H1 (cell line): Measurements from ENCODE around the gene PLPPR3. TPM values are rescaled to one million over a fixed set of nuclear protein-coding genes. Genes with fewer than 3 reads are reported as not detected.

Source experiments
- CTCF ChIA-PET: fragments of 300-600 bp; sonication (Branson Sonifier 250); formaldehyde crosslinking; loops from one replicate; lab custom pipeline; 2021; ENCODE audit not compliant: partially characterized antibody; lab: Charles Lee
- POLR2A ChIA-PET: fragments of 300-600 bp; sonication (Branson Sonifier 250); formaldehyde crosslinking; loops from one replicate; lab custom pipeline; 2021; ENCODE audit warnings: inconsistent platforms; ENCODE audit not compliant: partially characterized antibody; lab: Charles Lee
- DNase-seq, 2 experiments: peaks; one replicate each; pipeline versions ENCODE4 v3.0.0 to v3.0.0-alpha.2; 2010 to 2022; ENCODE audit warnings: low spot score in 2 of 2, low read depth in 1 of 2, mixed read lengths in 1 of 2
- FAIRE-seq: peaks from 2 replicates; lab custom pipeline; 2011; peaks lifted over from hg19 to GRCh38; lab: Jason Lieb, UNC
- H2AFZ ChIP-seq: 2 replicates; pipeline ENCODE4 v1.8.1; 2012; ENCODE audit warnings: low read length, inconsistent platforms
- H2AK5ac ChIP-seq: 2 replicates; pipeline ENCODE4 v1.6.1; 2013; ENCODE audit warnings: low read depth, low read length
- H2BK120ac ChIP-seq: replicated peaks from 2 replicates; pipeline ENCODE3; 2013; ENCODE audit warnings: low read depth, low read length, inconsistent platforms
- H2BK12ac ChIP-seq: 2 replicates; pipeline ENCODE4 v1.6.1; 2013; ENCODE audit warnings: low read depth, low read length
- H2BK15ac ChIP-seq: 2 replicates; pipeline ENCODE4 v1.6.1; 2013; ENCODE audit warnings: low read length
- H2BK20ac ChIP-seq: 2 replicates; pipeline ENCODE4 v1.6.1; 2013; ENCODE audit warnings: low read length
- H2BK5ac ChIP-seq: 2 replicates; pipeline ENCODE4 v1.6.1; 2013; ENCODE audit warnings: low read depth, low read length
- H3K14ac ChIP-seq: 2 replicates; pipeline ENCODE4 v1.6.1; 2013; ENCODE audit warnings: inconsistent platforms; ENCODE audit not compliant: insufficient read length
- H3K18ac ChIP-seq: 2 replicates; pipeline ENCODE4 v1.6.1; 2013; ENCODE audit warnings: low read length; ENCODE audit errors: extremely low read depth
- H3K23ac ChIP-seq: 2 replicates; pipeline ENCODE4 v1.6.1; 2013; ENCODE audit warnings: inconsistent platforms; ENCODE audit not compliant: insufficient read length
- H3K23me2 ChIP-seq: 2 replicates; pipeline ENCODE4 v1.6.1; 2013; ENCODE audit warnings: low read depth, low read length
- H3K27ac ChIP-seq: 2 replicates; pipeline ENCODE4 v1.6.1; 2011; ENCODE audit warnings: low read depth, low read length, inconsistent platforms
- H3K27me3 ChIP-seq, 4 experiments: replicated peaks in 1 of 4; 1 replicate in 1 of 4; 2 replicates in 3 of 4; pipeline versions ENCODE4 v1.6.1 to v1.8.1; 2011 to 2013; ENCODE audit warnings: low read length in 3 of 4, mild to moderate bottlenecking in 3 of 4, inconsistent platforms in 2 of 4, mixed read lengths in 2 of 4, moderate library complexity in 1 of 4; ENCODE audit not compliant: control insufficient read depth in 3 of 4, insufficient read depth in 3 of 4; ENCODE audit errors: extremely low read depth in 1 of 4
- H3K36me3 ChIP-seq, 4 experiments: 2 replicates each; pipeline versions ENCODE4 v1.6.1 to v1.8.1; 2011 to 2013; ENCODE audit warnings: mild to moderate bottlenecking in 4 of 4, low read length in 3 of 4, moderate library complexity in 2 of 4, control low read depth in 1 of 4, inconsistent platforms in 1 of 4; ENCODE audit not compliant: insufficient read depth in 4 of 4, control insufficient read depth in 2 of 4
- H3K4ac ChIP-seq: replicated peaks from 2 replicates; pipeline ENCODE3; 2013; ENCODE audit warnings: low read length, low read depth, mixed read lengths, inconsistent platforms; ENCODE audit not compliant: insufficient read length
- H3K4me1 ChIP-seq, 4 experiments: replicated peaks in 1 of 4; 1 replicate in 1 of 4; 2 replicates in 3 of 4; pipeline versions ENCODE4 v1.6.1 to v1.8.1; 2011 to 2013; ENCODE audit warnings: low read length in 3 of 4, inconsistent platforms in 2 of 4, mixed read lengths in 1 of 4; ENCODE audit not compliant: insufficient read depth in 4 of 4, control insufficient read depth in 3 of 4
- H3K4me2 ChIP-seq, 2 experiments: 2 replicates each; pipeline versions ENCODE4 v1.6.1 to v1.8.1; 2011 to 2013; ENCODE audit warnings: low read depth in 2 of 2, low read length in 2 of 2, control low read depth in 1 of 2, inconsistent platforms in 1 of 2, mild to moderate bottlenecking in 1 of 2; ENCODE audit not compliant: insufficient read depth in 1 of 2
- H3K4me3 ChIP-seq, 4 experiments: fragments of 200-600, 300-600 bp in 1 of 4; sonication (generic), shearing (Covaris generic), sonication (Bioruptor Twin) in 1 of 4; 2 replicates each; pipeline versions ENCODE4 v1.5.1 to v1.8.1; 2011 to 2016; ENCODE audit warnings: low read length in 4 of 4, low read depth in 3 of 4, control low read depth in 2 of 4, inconsistent platforms in 2 of 4, mild to moderate bottlenecking in 2 of 4, mixed read lengths in 1 of 4, moderate library complexity in 1 of 4; ENCODE audit not compliant: insufficient read depth in 2 of 4; ENCODE audit errors: extremely low read depth in 1 of 4
- H3K56ac ChIP-seq: replicated peaks from 2 replicates; pipeline ENCODE3; 2013; ENCODE audit warnings: low read depth, mild to moderate bottlenecking, mixed read lengths, low read length, inconsistent platforms; ENCODE audit not compliant: insufficient read length
- H3K79me1 ChIP-seq: 2 replicates; pipeline ENCODE4 v1.6.1; 2013; ENCODE audit warnings: low read depth, low read length, control low read depth
- H3K79me2 ChIP-seq, 2 experiments: 2 replicates each; pipeline versions ENCODE4 v1.6.1 to v1.8.1; 2012 to 2013; ENCODE audit warnings: low read length in 2 of 2, mild to moderate bottlenecking in 2 of 2, inconsistent platforms in 1 of 2; ENCODE audit not compliant: insufficient read depth in 2 of 2, control insufficient read depth in 1 of 2
- H3K9ac ChIP-seq, 4 experiments: replicated peaks in 1 of 4; 1 replicate in 1 of 4; 2 replicates in 3 of 4; pipeline versions ENCODE4 v1.6.1 to v1.8.1; 2011 to 2013; ENCODE audit warnings: low read depth in 3 of 4, low read length in 3 of 4, control low read depth in 2 of 4, mild to moderate bottlenecking in 2 of 4, moderate library complexity in 2 of 4, inconsistent platforms in 1 of 4; ENCODE audit errors: extremely low read depth in 1 of 4
- H3K9me3 ChIP-seq, 2 experiments: 2 replicates each; pipeline versions ENCODE4 v1.6.1 to v1.8.1; 2012 to 2013; ENCODE audit warnings: mild to moderate bottlenecking in 2 of 2, moderate library complexity in 2 of 2, control low read depth in 1 of 2, inconsistent platforms in 1 of 2, low read depth in 1 of 2, low read length in 1 of 2, mixed read lengths in 1 of 2; ENCODE audit not compliant: insufficient read depth in 2 of 2
- H4K20me1 ChIP-seq, 2 experiments: replicated peaks in 1 of 2; 2 replicates each; pipeline versions ENCODE3 to v1.8.1; 2011 to 2013; ENCODE audit warnings: inconsistent platforms in 2 of 2, low read length in 2 of 2, mild to moderate bottlenecking in 1 of 2; ENCODE audit not compliant: insufficient read depth in 2 of 2, control insufficient read depth in 1 of 2
- H4K5ac ChIP-seq: 2 replicates; pipeline ENCODE4 v1.6.1; 2013; ENCODE audit warnings: low read length, low read depth, mixed read lengths, inconsistent platforms; ENCODE audit not compliant: insufficient read length
- H4K8ac ChIP-seq: 2 replicates; pipeline ENCODE4 v1.8.0; 2013; ENCODE audit warnings: mild to moderate bottlenecking, moderate library complexity, low read length, inconsistent platforms; ENCODE audit not compliant: insufficient read depth; ENCODE audit errors: extremely low read depth
- H4K91ac ChIP-seq: replicated peaks from 2 replicates; pipeline ENCODE3; 2013; ENCODE audit warnings: low read length, mixed read lengths, inconsistent platforms; ENCODE audit not compliant: insufficient read length
- CTBP2 ChIP-seq: IDR thresholded peaks from 2 replicates; pipeline ENCODE4 v1.7.0; 2011; ENCODE audit warnings: borderline replicate concordance, mild to moderate bottlenecking, moderate library complexity, mixed read lengths, low read length; ENCODE audit not compliant: insufficient read depth, insufficient read length
- CTCF ChIP-seq, 3 experiments: IDR thresholded peaks; 1 replicate in 2 of 3; 2 replicates in 1 of 3; pipeline versions ENCODE4 v1.5.1 to v1.6.1; 2011; ENCODE audit warnings: low read length in 3 of 3, mild to moderate bottlenecking in 3 of 3, inconsistent platforms in 2 of 3, low read depth in 1 of 3, moderate library complexity in 1 of 3; ENCODE audit not compliant: insufficient read depth in 1 of 3; ENCODE audit errors: control extremely low read depth in 1 of 3
- FOSL1 ChIP-seq: IDR thresholded peaks from 2 replicates; pipeline ENCODE4 v1.6.1; 2011; ENCODE audit warnings: mild to moderate bottlenecking, low read depth, low read length, moderate library complexity; ENCODE audit not compliant: insufficient read depth
- HDAC2 ChIP-seq, 2 experiments: fragments of 300-600 bp in 1 of 2; sonication (generic) in 1 of 2; IDR thresholded peaks; 2 replicates each; pipeline ENCODE4 v1.6.1; 2011 to 2012; ENCODE audit warnings: low read depth in 2 of 2, low read length in 2 of 2, mild to moderate bottlenecking in 2 of 2, moderate library complexity in 2 of 2, borderline replicate concordance in 1 of 2, inconsistent platforms in 1 of 2
- KDM5A ChIP-seq: fragments of 200-600 bp; IDR thresholded peaks from 2 replicates; pipeline ENCODE4 v1.7.1; 2012; ENCODE audit warnings: mild to moderate bottlenecking, low read length, inconsistent platforms, mixed read lengths
- NANOG ChIP-seq: IDR thresholded peaks from 2 replicates; pipeline ENCODE4 v1.6.1; 2011; ENCODE audit warnings: low read length, low read depth, mild to moderate bottlenecking, inconsistent platforms; ENCODE audit not compliant: insufficient read depth, poor library complexity, severe bottlenecking
- RXRA ChIP-seq: IDR thresholded peaks from 2 replicates; pipeline ENCODE4 v1.6.1; 2011; ENCODE audit warnings: low read depth, mild to moderate bottlenecking, low read length, moderate library complexity; ENCODE audit not compliant: insufficient read depth
- TAF1 ChIP-seq: IDR thresholded peaks from 2 replicates; pipeline ENCODE4 v1.6.1; 2011; ENCODE audit warnings: mild to moderate bottlenecking, low read depth, low read length
- USF2 ChIP-seq: IDR thresholded peaks from 2 replicates; pipeline ENCODE4 v1.6.1; 2011; ENCODE audit warnings: low read length, improper control_type of control experiment
- WGBS, 2 experiments: shearing (Covaris generic) in 1 of 2; methylation state at CpG; one replicate each; pipeline versions ENCODE4 v1.1.6 to v1.1.7; 2013 to 2015; ENCODE audit warnings: low lambda C conversion rate in 2 of 2, mixed read lengths in 2 of 2, inconsistent platforms in 1 of 2, low coverage in 1 of 2, missing lambda C conversion rate in 1 of 2; ENCODE audit not compliant: insufficient replicate concordance in 2 of 2, insufficient coverage in 1 of 2, insufficient read length in 1 of 2; ENCODE audit errors: extremely low coverage in 1 of 2, missing lambda C conversion rate in 1 of 2; 5-methylcytosine and 5-hydroxymethylcytosine counted together
- polyA plus RNA-seq, 7 experiments: library from polyadenylated mRNA; depleted of rRNA in 3 of 7; stranded (reverse) in 5 of 7; unstranded in 2 of 7; fragments of >200 nt in 5 of 7; fragments of 200-250 nt in 2 of 7; gene quantifications; 1 replicate in 5 of 7; 2 replicates in 1 of 7; 4 replicates in 1 of 7; pipeline versions ENCODE4 v1.2.1 to v1.2.3, GENCODE V29; 2011 to 2013; ENCODE audit warnings: missing spikeins in 2 of 7, mixed read lengths in 2 of 7
- total RNA-seq: library from RNA; stranded (reverse); fragmentation: NEBNext Ultra II Directional; extraction: Animal tissue kit (Norgen Biotek cat#: 25700); gene quantifications from 2 replicates; pipeline ENCODE4 v1.2.1, GENCODE V29; 2021

Gene PLPPR3
- total and polyA plus RNA-seq, 2 of the 8 experiments (the other 6 are each of a cell fraction or from before 2014, with no cell fraction given): 71.7 to 76.4 TPM

- Histone ChIP-seq H2BK15ac (no peak overlapping the region), H3K4me2 (no peak overlapping the region), H3K79me2 (no peaks in the 10 kb centered on the region), H2BK5ac (no peak overlapping the region), H3K9ac (no peak overlapping the region), H3K79me1 (no peaks in the 10 kb centered on the region), H3K14ac (no peak overlapping the region), H4K8ac (no peak overlapping the region), H3K56ac (no peak overlapping the region), H2BK12ac (no peak overlapping the region), H3K9me3 (no peaks in the 10 kb centered on the region), H3K4me1 (peaks cover 0 to 5% (median 3%) of the 10 kb centered on the region in 4 experiments; a peak in 6 of 7 replicates), H3K4me3 (no peak overlapping the region), H3K23ac (no peak overlapping the region), H3K27me3 (peaks cover 9 to 23% (median 13%) of the 10 kb centered on the region in 4 experiments), H2AK5ac (no peak overlapping the region), H2BK120ac (no peak overlapping the region), H4K91ac (no peak overlapping the region), H4K20me1 (peaks cover 0 to 3% of the 10 kb centered on the region in 2 experiments), H2AFZ (no peak overlapping the region), H2BK20ac (no peak overlapping the region), H3K23me2 (peaks cover 10% of the 10 kb centered on the region; the same call in 1 of the 2 replicates), H3K18ac (no peak overlapping the region), H3K4ac (no peak overlapping the region), H3K36me3 (no peaks in the 10 kb centered on the region), H3K27ac (no peak overlapping the region), H4K5ac (no peak overlapping the region)
- 83% methylated on average over 9 of the region's 9 CpGs; no CpG with 5 or more reads in 1 of the 2 experiments for WGBS, 2 experiments
- DNase-seq (no peak), FAIRE-seq (no peak)
- ChIA-PET POLR2A (interaction anchor here (1.2 kb wide), 2 partner anchors 58 to 76 kb away, joined by 3 read pairs; no protein-coding TSS in a partner anchor), CTCF (interaction anchor here (0.9 to 3.3 kb wide), 6 partner anchors 9 to 139 kb away, joined by 3 to 10 read pairs (median 5); no protein-coding TSS in a partner anchor)
- TF ChIP-seq FOSL1 (no peak), CTCF (IDR thresholded peaks at IDR 0.05; ENCODE audit: control extremely low read depth in 1 of 3, insufficient read depth in 1 of 3, low read depth in 1 of 3, low read length in 3 of 3) (no peak), RXRA (no peak), KDM5A (no peak), NANOG (no peak), TAF1 (no peak), CTBP2 (no peak), HDAC2 (IDR thresholded peaks at IDR 0.05; ENCODE audit: borderline replicate concordance in 1 of 2, low read depth in 2 of 2, low read length in 2 of 2) (no peak), USF2 (no peak)
These were observed 36.5 kb upstream of the PLPPR3 start for GRCh38 chr19:858284-858683.
